Left renal pelvis (tissue), 4 donors: ENCODE data around the gene UBE2G2. TPM values are rescaled to one million over a fixed set of nuclear protein-coding genes. Genes with fewer than 3 reads are reported as not detected.

Experiments used
- DNase-seq, 4 donors: peaks; one replicate each; pipeline ENCODE4 v3.0.0-alpha.2; 2013; ENCODE audit warnings: low read depth in 4 of 4, low spot score in 3 of 4
- polyA plus RNA-seq, 4 donors: library from polyadenylated mRNA; unstranded; fragments of 120-200 nt; gene quantifications; one replicate each; pipeline ENCODE4 v1.2.1, GENCODE V29; 2013; ENCODE audit not compliant: insufficient read length in 4 of 4

Gene UBE2G2
- polyA plus RNA-seq, 4 donors = 58.6 to 134 (median 81.8) TPM

- DNase-seq = no peak
Observed at GRCh38 chr21:44766818-44767354, 34.7 kb downstream of the UBE2G2 start.

GRCh38 chr21:44766014-44766817, 35.4 kb downstream of the UBE2G2 start:
- DNase-seq = no peak

GRCh38 chr21:44765231-44766013, 36.2 kb downstream of the UBE2G2 start:
- DNase-seq = no peak

GRCh38 chr21:44764319-44765230, 37.0 kb downstream of the UBE2G2 start:
- DNase-seq = no peak

- DNase-seq = no peak
Observed at GRCh38 chr21:44763451-44764318, 37.9 kb downstream of the UBE2G2 start.

GRCh38 chr21:44763050-44763378, 38.6 kb downstream of the UBE2G2 start:
- DNase-seq = no peak

GRCh38 chr21:44762221-44763049, 39.2 kb downstream of the UBE2G2 start:
- DNase-seq = no peak

- no peak for DNase-seq
Observed at GRCh38 chr21:44761747-44762208, 39.8 kb downstream of the UBE2G2 start.

- DNase-seq = no peak
Observed at GRCh38 chr21:44761011-44761729, 40.5 kb downstream of the UBE2G2 start.

GRCh38 chr21:44760376-44760775, 41.2 kb downstream of the UBE2G2 start:
- no peak for DNase-seq

GRCh38 chr21:44759628-44760285, 41.9 kb downstream of the UBE2G2 start:
- DNase-seq = no peak

- no peak for DNase-seq
Observed at GRCh38 chr21:44758781-44759627, 42.6 kb downstream of the UBE2G2 start.

GRCh38 chr21:44758141-44758561, 43.5 kb downstream of the UBE2G2 start:
- no peak for DNase-seq

GRCh38 chr21:44757731-44758130, 43.9 kb downstream of the UBE2G2 start:
- DNase-seq = no peak

- no peak for DNase-seq
Observed at GRCh38 chr21:44756423-44757185, 45.0 kb downstream of the UBE2G2 start.

GRCh38 chr21:44755227-44755626, 46.4 kb downstream of the UBE2G2 start:
- no peak for DNase-seq
